Measurements from ENCODE around the gene WDR5.
A peak's percentile ranks its signal among the peaks of the same experiment; 100 is the strongest.

The WDR5 gene

DNA sequence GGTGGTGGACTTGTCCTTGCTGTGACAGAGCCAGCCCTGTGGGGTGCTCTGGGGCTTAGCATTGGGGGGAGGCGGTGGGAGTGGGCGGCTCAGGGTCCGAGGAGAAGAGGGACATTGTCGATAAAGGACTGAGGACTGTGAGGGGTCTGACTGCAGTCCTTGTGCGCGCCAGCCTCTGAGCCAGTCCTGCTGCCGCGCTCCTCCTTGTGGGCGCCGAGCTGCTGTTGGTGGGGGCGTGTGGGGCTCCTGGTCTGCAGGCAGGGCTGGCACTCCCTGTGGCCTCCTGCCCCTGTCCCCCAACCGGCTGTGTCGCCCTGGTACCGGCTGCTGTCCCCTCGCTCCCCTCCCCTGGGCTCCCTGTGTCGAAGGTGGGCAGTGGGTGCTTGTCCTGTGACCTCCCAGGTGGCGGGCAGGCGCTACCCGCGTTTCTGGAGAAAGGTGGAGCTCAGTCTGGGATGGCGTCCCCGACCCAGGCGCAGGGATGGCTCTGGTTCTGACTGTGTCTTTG, 21.6 kb downstream of the WDR5 start:
- no peak for DNase-seq (ENCODE audit: low read depth in 2 of 3, low spot score in 2 of 3)

- no peak for DNase-seq (ENCODE audit: low read depth in 2 of 3, low spot score in 2 of 3)
Measured at GRCh38 chr9:134158242-134158641, 22.4 kb downstream of the WDR5 start.

DNA sequence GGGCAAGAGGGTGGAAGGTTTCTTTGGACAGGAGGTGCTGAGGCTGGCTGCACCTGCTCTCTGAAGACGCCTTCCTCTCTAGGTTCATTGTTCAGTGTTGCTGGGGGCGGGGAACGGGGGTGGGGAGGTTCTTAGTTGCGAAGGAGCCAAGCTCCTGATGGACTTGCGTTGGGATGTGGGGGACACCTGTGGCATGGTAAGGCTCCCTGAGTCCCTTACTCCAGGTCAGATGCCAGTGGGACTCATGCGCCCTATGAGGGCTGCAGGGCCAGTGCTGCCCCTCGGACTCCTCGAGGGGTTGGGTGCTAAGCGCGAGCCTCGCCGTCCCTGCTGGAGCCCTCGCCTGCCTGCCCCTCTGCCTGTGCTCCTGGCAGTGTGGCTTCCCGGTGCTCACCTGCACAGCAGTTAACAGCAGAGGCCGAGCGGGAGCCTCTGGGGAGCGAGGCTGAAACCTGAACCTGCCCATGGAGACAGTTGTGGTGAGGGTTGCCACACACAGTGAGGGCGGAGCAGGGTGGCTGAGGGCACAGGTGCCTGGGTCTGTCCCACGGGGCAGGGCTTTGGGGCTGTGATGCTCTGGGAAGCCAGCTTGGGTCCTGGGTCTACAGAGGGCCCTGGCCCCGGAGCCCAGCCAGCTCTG, 23.0 kb downstream of the WDR5 start:
- no peak for DNase-seq (ENCODE audit: low read depth in 2 of 3, low spot score in 2 of 3)

DNA sequence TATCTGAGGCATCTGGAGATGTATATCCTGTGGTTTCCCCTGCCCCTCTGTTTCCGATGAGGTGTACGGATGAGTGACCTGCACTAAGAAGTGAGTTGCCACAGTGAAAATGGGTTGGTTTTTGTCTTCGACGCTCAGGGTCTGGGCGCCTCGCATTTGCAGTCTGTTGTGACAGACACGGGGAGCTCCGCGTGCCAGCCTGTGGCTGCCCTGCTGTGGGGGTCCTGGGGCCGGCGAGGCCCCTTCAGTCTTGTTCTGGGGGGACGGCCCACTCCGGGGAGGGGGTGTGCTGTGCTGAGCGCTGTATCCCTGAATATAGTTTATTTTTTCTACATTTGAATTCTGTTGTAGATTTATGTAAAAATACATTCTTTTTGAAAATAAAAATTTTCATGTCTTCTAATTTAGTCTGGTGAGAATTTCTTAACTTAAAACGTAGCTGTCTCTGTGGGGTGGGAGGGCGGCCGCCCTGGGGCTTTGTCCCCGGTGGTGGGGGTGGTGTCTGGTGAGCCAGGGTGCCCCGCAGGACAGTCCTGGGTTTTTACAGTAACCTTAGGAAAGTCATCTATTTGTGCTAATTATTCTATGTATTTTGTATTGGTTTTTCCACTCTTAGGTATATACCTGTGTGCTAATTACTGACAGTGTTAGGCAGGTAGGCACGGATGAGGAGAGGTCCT, 23.8 kb downstream of the WDR5 start:
- no peak for DNase-seq (ENCODE audit: low read depth in 2 of 3, low spot score in 2 of 3)

DNA sequence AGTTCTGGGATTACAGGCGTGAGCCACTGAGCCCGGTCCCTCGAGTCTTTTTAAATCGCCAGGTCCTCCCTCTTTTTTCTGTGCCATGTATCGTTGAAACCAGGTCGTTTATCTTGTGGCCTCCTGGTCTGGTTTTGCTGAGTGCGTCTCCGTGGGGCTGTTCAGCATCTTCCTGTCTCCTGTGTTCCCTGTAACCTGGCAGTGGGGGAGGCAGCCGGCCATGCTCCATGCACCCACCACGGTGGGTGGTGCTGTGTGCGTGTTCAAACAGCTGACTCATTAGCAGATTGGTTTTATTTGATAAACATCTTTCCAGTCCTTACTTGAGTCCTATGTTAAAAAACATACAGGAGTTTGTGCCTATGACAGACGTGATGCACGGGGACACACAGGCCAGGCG, 25.8 kb downstream of the WDR5 start:
- DNase-seq (ENCODE audit: low read depth in 2 of 3, low spot score in 2 of 3) = no peak

GRCh38 chr9:134162212-134162775, 26.4 kb downstream of the WDR5 start:
- no peak for DNase-seq (ENCODE audit: low read depth in 2 of 3, low spot score in 2 of 3)

- DNase-seq (ENCODE audit: low read depth in 2 of 3, low spot score in 2 of 3) = no peak
Measured at GRCh38 chr9:134162926-134163370, 27.1 kb downstream of the WDR5 start.

DNA sequence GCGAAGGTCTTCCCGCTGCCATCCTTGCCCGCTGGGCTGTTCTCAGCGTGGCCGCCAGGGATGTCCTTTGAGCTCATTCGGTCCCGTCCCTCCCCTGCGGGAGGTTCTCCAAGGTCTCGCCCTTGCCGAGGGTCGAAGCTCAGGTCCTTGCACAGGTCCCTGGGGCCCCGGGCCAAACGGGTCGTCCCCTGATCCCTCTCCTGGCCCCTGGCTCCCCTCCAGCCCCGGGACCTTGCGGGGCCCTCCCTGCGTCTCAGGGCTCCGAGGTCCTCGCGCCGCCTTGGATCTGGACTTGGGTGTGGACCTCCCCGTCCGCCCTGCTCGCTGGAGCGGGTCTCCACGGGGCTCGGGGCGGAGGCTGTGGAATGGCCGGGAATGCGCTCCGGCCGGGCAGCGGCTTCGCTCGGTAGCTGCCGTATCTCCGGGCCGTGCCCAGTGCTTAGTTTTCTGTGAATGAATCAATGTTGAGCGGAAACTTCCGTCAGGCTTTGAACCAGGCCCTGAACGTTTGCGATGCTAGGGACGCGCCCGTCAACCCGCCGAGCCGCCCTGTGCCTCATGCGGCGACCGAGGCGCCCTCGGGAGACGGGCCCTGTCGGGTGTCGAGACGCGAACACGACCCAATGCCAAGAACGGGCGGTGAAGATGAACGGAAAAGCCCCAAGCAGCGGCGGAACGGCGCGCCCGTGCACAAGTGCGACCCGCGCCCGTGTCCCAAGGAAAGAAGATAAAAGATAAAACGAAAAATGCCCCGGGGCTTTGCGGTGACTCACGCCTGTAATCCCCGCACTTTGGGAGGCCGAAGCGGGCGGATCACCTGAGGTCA, 27.7 kb downstream of the WDR5 start:
- DNase-seq (ENCODE audit: low read depth in 2 of 3, low spot score in 2 of 3) = peak; percentile 39 to 52 (median 48)

- no peak for DNase-seq (ENCODE audit: low read depth in 2 of 3, low spot score in 2 of 3)
Measured at GRCh38 chr9:134164879-134165278, 29.0 kb downstream of the WDR5 start.

- peak in 2 of 3 experiments; percentile 28 to 44 for DNase-seq (ENCODE audit: low read depth in 2 of 3, low spot score in 2 of 3)
Measured at GRCh38 chr9:134165357-134166315, 29.8 kb downstream of the WDR5 start.

DNA sequence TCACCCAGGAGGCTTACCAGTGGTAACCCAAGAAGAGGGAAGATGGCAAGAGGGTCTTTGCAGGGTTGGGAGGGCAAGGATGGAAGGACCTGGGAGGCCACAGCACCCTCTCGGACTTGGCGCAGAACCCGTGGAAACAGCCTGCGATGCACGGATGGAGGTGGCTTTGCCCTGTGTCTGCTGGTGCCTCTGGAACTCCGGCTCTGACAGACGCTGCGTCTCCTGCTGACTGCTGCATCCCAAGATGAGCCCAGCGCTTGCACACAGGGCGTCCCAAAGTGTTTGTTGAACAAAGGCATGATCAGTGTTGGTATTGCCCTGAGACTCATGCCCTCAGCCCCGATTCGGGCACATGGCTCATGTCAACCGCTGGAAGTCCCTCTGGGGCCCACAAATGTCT, 30.5 kb downstream of the WDR5 start:
- no peak for DNase-seq (ENCODE audit: low read depth in 2 of 3, low spot score in 2 of 3)

DNA sequence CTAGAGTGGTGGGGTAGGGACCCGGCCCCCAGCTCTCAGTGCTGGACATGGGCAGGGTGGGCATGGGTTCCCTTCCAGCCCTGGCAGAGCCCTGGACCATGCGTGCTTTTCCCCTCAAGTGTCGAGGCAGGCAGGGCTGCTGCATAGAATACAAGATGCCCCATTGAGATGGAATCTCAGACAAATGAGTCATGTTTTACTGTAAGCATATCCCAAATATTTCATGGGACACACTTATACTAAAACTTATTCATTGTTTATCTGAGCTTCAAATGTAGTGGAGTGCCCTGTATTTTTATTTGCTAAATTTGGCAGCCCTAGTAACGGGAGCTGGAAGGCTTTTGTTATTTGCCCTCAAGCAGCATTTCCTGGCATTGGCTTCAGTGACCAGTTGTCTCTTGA, 31.6 kb downstream of the WDR5 start:
- no peak for DNase-seq (ENCODE audit: low read depth in 2 of 3, low spot score in 2 of 3)

GRCh38 chr9:134168757-134169550, 33.1 kb downstream of the WDR5 start:
- no peak for DNase-seq (ENCODE audit: low read depth in 2 of 3, low spot score in 2 of 3)

DNA sequence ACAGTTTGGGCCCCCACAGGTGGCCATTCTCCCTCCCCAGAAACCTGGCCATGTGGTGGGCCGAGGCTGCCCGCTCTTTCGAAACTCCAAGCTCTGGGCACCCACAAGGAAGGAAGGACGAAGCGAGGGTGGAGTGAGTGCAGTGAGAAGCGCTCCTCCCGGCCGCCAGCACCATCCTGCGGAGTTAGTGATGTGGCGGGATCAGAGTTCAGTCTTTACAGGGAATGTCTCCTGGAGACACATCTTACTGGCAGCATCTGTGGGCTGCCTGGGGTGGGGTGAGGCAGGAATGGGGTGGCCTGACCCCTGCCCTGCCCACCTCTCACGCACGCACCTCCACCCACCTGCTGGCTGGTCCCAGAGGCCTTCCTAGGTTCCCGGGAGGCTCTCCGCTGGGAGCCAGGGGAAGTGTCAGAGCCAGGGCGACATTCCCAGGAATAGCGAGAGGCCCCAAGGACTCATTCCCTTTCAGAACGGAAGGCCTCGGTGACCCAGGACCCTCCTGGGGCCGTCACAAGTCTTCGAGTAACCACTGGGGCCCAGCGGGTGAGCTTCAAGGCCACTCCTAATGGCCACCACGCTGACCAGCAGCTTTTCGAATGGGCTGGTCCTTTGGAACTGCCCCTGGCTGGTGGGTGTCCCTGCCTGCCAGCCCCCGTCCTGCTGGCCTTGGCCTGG, 34.0 kb downstream of the WDR5 start:
- no peak for DNase-seq (ENCODE audit: low read depth in 2 of 3, low spot score in 2 of 3)

DNA sequence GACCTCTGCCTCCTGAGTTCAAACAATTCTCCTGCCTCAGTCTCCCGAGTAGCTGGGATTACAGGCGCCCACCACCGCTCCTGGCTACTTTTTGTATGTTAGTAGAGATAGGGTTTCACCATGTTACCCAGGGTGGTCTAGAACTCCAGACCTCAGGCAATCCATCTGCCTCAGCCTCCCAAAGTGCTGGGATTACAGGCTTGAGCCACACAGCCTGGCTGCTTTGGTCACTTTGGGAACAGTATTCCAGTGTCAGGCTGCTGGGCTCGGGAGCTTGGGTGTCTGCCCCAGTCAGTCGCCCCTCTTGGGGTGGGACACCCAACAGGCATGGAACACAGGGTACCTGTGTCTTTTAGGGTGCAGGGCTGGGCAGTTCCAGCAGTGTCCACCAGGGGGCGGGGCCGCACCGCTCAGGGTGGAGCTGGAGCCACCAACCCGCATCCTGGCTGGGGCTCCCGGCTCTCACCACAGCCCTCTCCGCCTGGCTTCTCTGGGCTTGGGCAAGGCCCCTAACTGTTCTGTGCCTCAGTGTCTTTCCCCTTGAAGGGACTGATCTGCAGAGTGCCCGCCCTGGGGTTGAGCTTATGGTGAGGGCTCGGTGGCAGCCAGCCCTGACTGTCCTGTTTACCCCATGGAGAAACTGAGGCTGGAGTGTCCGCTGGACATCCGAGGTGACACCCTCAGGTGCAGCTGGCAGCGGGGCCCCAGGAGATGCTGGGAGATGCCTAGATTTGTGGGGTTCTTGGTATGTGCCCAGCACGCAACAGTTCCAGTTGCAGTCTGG, 34.8 kb downstream of the WDR5 start:
- no peak for DNase-seq (ENCODE audit: low read depth in 2 of 3, low spot score in 2 of 3)

DNA sequence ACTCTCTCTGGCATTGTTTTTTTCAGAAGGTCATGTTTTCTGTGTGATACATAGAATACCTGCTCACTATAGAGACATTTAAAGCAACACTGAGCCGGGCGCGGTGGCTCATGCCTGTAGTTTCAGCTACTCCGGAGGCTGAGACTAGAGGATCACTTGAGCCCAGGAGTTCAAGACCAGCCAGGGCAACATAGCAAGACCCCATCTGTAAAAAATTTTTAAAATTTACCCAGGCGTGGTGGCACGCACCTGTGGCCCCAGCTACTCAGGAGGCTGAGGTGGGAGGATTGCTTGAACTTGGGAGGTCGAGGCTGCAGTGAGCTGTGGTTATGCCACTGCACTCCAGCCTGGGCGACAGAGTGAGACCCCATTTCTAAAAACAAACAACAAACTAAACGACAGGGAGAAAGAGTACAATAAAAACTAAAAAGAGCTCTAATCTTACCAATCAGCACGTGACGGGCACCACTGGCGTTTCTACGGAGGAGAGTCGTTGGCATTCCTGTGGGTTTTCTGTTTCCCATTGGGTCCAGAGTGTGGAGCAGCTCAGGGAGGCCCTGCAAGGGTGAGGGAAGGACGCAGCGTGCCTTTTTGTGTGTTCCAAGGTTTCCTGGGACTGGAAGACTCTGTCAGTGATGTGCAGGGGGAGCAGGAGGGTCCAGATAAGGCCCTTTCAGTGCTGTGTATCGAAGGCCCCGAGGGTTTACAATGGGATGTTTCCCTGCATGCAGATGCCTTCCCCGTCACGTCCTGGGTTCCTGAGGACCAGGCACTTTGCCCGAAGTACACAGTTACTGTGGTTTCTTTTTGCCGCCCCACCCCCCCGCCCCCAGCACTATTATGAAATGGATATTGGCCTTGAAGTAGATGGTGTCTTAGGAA, 35.7 kb downstream of the WDR5 start:
- no peak for DNase-seq (ENCODE audit: low read depth in 2 of 3, low spot score in 2 of 3)
